Measurements from ENCODE around the gene C9.
"Not testable (repeated sequence)": the region's sequence is repeated elsewhere in the genome, so short reads cannot be mapped to it uniquely, and the experiment has no call there.

C9 gene

DNA sequence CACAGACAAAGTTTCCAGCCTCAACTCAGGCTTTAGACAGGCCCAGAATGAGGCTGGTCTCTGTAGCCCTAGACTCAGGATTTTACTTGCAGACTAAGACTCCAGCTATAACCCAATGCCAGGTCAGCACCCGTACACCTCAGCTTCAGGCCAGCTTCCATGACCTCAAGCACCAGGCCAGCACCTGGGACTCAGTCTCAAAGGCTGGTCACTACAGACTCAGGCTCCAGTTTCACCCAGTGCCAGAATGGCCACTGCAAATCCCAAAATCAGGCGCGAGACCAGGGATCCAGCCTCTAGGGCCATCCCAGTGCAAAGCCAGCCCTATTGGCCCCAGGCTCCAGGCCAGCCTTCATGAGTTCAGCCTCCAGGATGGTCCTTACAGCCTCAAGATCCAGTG is 44.9 kb downstream of the C9 start:
- no peak for DNase-seq

DNA sequence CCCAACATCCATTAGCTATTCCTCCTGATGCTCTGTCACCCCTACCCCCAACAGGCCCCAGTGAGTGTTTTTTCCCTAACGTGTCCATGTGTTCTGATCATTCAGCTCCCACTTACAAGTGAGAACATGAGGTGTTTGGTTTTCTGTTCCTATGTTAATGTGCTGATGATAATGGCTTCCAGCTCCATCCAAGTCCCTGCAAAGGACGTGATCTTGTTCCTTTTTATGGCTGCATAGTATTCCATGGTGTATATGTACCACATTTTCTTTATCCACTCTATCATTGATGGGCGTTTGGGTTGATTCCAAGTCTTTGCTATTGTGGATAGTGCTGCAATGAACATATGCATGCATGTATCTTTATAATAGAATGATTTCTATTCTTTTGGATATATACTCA is 47.8 kb downstream of the C9 start:
- not testable (repeated sequence) for DNase-seq

DNA sequence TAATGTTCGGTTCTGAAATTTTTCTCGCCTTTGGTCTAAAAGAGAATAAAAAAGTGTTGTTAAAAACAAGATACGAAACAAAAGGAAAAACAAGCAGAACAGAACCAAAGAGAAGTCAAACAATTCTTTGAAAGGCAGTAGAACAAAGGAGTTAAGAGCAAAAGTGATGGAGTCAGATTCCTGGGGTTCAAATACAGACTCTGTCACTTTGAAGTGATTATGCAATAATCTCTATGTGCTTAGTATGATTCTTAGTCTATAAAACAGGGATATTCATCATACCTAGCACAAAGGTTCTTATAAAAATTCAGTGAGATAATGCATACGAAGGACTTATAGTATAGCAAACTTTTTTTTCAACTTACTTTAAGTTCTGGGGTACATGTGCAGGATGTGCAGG is 48.3 kb downstream of the C9 start:
- no peak for DNase-seq

DNA sequence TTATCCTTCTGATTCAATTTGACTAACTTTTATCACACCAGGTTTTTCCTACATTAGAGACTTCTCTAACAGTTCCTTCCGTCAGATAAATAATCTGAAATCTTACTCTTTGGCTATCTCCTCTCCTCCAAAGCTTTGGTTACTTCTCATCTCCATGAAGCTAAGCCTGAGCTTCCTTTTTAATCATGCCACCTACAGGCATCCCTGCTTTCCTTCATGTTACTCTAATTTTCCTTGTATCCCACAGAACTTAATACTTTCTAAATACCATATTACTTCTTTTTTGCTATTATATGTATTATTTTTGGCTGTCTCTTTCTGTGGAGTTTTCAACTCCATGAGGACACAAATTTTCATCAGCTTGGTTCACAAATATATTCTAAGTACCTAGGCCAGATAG is 49.7 kb downstream of the C9 start:
- DNase-seq, result no peak

DNA sequence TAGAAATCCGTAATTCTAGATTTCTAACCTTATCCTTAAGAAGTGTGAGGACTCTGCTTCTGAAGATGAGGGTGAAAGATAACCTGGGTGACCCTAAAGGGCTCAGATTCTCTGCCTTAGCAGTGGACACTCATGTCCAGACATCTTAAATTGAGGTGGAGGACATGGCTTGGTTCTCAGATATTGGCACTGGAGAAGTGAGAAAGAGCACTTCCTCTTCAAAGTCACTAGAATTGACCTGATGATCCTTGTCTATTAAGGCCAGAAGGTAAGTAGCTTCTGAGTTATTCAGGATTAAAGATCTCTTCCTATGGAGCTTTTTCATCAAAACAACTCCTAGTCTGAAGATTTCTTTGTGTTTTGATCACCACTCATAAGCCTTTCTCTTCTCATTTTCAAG is 54.8 kb downstream of the C9 start:
- DNase-seq, result no peak

DNA sequence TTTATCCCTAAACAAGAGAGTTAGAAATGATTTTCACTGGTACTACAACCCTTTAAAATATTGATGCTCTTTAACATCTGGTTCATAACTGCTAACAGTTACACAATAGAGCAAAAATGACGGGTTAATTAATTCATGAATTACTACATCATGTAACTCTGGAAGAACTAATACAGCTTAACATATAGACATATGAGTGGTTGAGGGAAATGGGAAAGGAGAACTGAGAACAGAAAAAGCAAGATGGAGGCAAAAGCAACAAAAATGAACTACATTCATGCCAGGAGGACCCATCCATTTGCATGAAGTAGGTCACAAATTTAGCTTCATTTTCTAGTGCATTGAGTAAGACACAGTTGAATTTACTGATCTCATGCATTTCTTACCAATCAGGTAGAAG is 61.8 kb downstream of the C9 start:
- no peak for DNase-seq

DNA sequence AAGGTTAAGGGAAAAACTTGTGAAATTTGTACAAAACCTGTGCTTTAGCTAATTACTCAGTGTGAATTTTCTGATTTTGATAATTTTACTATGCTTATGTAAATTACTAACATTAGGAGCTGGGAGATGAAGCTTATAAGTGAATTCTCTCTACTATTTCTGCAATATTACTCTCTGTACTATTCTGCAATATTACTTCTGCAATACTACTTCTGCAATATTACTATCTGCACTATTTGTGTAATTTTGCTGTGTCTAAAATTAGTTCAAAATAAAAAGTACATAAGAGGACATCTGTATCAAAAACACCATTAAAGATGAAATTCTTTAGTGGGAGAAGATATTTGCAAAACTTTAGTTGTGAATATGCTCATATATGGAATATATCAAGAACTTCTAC is 62.9 kb downstream of the C9 start:
- DNase-seq, result no peak

DNA sequence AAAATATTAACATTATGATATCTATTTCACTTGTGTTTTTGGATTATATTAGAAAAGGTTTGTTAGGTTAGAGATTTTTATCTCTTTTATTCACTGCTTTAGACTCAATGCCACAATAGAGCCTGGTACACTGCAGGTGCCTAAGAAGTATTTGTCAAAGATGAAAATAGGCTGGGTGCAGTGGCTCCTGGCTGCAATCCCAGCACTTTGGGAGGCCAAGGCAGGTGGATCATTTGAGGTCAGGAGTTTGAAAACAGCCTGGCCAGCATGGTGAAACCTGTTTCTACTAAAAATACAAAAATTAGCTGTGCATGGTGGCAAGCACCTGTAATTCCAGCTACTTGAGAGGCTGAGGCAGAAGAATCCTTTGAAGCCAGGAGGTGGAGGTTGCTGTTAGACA is 64.3 kb downstream of the C9 start:
- no peak for DNase-seq

DNA sequence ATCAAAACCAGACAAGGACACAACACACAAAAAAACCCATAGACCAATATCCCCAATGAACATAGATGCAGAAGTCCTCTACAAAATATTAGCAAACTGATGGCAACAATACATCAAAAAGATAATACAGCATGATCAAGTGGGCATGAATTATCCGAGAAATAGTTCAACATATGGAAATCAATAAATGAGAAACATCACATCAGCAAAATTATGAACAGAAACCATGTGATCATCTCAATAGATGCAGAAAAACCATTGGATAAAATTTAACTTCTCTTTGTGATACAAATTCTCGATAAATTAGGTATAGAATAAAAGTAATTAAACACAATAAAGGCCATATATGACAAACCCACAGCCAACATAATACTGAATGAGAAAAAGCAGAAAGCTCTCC is 69.6 kb downstream of the C9 start:
- no peak for DNase-seq

DNA sequence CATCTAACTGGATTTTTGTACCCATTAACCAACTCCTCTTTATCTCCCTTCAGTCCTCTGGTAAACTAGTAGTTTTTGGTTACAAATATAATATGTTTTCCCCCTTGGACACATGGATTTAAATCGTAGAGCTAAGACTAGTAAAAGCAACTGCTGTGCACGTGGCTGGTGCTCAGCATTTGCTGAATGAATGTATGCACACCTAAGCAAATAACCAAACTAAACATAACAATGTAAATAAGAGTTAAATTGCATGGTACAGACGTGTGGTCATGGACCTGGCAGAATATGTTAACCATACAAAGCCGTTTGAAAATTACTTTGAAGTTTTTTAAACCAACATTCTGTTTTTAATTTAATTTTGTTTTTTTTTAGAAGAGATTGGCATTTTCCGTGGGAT is 79.7 kb downstream of the C9 start:
- no peak for DNase-seq

DNA sequence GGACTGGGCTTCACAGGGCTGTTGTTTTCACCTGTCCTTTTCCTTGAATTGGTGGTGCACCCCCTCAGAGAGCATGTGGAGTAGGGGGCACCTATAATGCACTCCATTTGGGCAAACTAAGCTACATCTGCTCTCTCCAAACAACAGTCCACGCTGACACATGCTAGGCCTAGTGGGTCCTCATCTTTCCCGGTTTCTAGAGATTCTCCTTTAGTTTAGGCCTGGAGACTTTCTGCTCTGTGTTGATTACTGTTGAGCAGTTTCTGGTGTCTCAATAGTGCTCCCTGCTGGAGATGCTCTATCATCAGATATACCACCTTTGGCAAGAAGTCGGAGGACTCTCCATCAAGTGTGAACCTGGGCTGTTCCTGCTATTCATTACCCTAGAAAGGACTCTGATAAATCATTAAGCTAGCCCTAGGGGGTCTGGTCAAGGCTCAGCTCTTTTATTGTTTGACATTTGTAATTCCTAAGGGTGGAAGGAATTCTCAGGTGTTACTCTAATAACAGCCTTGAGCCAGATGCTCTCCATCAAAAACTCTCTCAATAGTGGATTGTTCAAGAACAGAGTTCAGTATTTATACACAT is 81.0 kb downstream of the C9 start:
- peak; percentile 74 for DNase-seq

DNA sequence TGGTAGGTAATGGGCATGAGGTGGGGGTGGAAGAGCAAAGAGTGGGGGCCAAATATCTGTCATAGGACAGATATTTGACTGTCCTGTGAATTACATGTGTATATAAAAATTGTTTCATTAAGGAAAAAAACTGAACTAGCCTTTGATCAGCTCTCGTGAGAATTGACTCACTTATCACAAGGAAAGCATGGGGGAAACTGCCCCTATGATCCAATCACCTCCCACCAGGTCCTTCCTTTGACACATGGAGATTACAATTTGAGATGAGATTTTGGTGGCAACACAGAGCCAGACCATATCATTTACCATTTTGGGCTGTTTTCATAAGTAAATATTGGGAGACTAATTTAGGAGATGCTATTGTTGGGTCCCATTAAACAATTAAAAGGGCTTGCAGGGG is 81.7 kb downstream of the C9 start:
- no peak for DNase-seq

DNA sequence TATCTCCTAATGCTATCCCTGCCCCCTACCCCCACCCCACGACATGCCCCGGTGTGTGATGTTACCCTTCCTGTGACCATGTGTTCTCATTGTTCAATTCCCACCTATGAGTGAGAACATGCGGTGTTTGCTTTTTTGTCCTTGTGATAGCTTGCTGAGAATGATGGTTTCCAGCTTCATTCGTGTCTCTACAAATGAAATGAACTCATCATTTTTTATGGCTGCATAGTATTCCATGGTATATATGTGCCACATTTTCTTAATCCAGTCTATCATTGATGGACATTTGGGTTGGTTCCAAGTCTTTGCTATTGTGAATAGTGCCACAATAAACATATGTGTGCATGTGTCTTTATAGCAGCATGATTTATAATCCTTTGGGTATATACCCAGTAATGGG is 88.4 kb downstream of the C9 start:
- DNase-seq, result not testable (repeated sequence)

DNA sequence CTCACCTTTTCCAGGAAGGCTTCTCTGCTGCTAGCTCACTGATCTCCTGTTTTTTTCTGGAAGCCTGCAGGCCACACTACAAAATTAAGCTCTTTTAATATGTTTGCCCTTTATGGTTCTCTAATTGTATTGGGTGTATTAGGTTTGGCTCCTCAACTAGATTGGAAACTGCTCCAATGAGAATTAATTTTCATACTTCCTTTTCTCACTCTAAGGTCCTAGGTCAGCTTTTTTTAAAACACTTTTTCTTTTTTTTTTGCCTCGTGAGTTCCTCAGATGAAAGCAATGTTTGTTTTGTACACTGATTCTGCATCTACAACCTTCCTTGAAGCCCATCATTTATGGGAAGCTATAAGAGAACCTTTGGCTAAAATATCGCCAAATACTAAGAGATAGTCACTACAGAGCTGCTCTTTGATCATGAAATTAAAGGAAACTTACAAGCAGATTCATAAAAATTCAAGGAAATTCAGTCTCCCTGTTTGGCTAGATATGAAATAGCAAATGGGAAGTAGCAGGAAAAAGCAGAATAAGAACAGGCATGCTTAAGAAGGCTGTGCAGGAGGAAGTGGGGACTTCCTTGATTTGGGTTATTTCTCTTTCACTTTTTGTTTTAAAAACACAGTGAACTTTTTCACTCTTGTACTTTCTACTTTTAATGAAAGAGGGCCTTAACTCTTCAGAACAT is 89.8 kb downstream of the C9 start:
- no peak for DNase-seq

DNA sequence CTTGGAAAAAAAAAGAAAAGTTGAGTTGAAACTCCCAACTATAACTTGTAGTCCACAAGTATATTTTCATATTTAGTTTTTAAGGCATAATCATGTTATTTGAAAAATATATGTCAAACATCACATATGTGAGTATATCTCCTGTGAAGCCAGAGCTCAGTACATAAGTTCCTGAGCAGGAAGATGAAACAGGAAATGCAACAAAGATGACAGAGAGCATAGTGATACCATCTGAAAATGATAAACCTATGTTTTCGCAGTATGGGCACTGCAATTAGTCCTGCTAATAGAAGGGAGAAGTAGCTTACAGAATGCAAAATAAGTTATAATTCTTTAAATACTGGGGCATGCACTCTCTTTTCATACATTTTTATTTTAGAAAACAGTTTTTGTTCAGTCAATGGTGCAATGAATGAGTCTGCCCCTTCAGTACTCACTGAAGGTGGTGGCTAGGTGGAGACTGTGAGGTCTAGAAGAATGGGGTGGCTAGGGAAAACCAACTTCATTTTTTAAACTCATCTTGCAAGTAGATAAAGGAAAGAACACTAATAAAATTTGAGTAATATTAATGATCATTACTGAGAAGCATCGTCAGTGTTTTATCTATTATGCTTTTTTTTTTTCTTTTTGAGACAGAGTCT is 90.9 kb downstream of the C9 start:
- DNase-seq, result no peak

DNA sequence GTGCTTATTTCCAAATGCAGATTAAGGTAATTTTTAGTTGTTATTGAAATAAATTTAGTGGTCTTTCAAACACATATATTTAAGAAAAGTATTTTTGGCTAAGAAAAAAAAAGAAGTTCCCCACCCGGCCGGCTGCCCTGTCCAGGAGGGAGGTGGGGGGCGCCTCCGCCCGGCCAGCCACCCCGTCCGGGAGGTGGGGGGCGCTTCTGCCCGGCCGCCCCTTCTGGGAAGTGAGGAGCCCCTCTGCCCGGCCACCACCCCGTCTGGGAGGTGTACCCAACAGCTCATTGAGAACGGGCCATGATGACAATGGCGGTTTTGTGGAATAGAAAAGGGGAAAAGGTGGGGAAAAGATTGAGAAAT is 91.4 kb downstream of the C9 start:
- DNase-seq, result not testable (repeated sequence)

DNA sequence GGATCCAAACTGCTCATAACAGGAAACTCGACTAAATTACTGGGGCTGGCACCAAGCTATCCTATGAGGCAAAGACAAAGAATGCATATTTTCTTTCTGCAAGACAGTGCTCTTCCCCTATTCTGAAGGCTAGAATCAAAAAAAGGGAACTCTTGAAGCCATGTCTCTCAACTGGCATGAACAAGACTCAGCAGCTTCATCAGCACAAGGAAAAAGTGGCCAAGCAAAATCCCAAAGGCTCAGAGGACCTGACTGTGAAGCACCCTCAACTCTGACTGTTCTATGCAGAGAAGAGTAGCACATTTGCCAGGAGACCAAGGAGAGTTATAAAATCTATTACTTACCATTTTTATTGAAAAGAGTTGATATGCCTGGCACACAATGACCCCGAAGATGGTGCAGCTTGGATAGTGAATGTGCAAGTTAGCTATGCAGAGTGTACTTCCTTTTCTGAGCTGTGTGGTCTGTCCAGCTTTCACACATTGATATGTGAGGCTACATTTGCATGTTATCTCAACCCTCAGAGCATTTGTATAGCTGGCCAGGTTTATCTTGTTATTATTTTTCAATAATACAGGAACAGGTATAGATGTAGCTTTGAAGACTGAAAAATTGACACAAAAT is 94.0 kb downstream of the C9 start:
- DNase-seq, result no peak

DNA sequence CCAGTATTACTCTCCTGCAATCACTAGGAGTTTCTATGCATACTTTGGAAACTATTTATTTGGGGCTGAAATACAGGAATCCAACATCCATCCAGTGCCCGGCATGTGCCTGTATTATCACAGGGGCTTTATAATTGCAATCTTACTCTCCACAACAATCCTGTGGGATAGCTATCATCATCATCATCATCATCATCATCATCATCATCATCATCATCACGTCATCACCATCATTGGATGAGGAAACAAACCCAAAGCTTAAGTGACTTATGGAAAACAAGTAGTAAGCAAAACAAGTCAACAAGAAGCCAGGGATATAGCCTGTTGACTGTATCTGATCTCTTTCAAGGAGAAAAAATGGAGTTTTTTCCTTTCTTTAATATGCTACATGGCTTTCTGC is 97.1 kb downstream of the C9 start:
- no peak for DNase-seq

DNA sequence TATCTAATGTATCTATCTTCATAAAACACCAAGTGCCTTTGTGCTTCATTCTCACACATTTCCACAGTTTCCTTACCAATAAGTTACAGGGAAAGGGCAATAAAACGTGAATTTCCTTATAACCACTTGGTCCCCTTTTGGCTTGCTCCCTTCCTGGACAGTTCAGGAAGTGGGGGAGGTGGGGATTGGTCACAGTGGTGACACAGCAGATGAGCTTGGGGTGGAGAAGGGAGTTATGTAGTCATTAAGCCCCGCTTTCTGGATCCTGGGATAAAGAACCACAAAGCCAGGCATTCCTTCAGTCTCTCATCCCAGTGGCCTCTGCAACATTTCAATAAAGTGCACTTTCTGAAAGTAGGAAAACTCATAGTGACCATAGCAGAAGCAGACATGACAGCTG is 97.9 kb downstream of the C9 start:
- no peak for DNase-seq

DNA sequence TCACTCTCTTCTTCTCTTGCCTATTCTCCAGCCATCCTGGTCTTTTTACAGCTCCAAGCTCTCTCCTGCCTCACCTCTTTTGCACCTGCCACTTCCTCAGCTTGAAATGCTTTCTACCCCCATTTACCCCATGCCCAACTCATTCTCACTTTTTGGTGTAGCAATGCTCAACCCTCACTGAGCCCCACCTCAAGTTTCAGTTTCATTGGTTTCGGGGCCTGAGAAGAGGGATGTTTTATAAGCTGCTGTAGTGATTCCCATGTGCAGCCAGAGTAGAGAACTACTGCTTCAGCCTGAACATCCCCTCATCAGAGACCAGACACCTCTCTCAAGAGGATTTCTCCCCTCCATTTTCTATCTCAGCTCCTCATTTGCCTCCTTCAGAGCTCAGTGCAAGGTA is 99.8 kb downstream of the C9 start:
- DNase-seq, result no peak

DNA sequence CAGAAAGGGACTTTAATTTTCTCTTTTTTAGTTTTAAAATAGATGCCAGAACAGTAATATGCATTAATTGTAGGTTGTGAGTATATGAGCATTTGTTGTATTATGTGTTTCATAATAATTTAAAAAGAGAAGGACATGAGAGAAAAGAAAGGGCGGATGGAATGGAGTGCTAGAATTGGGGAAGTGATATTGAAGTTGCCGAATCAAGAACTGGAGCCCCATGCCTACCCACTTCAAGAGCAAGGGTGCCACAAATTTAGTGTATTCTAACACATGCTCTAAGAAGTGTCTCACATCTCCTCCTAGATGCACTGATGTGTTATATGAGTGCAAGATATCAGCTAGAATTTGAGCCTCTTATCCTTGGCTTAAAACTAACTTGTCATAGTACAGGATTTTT is 101.3 kb downstream of the C9 start:
- DNase-seq, result no peak

DNA sequence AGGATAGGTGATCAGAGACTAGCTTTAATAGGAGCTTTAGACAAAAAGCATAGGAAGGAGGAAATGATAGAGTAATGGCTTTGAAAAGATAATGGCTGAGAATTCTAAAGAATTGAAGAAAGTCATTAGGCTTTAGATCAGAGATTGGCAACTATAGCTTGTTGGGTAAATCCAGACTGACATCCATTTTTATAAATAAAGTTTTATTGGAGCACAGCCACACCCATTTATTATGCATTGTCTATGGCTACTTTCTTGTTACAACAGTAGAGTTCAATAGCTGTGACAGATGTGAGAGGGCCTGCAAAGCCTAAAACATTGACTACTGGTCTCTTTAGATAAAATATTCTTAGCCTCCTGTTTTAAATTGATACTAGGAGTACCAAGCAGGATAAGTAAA is 104.2 kb downstream of the C9 start:
- no peak for DNase-seq

DNA sequence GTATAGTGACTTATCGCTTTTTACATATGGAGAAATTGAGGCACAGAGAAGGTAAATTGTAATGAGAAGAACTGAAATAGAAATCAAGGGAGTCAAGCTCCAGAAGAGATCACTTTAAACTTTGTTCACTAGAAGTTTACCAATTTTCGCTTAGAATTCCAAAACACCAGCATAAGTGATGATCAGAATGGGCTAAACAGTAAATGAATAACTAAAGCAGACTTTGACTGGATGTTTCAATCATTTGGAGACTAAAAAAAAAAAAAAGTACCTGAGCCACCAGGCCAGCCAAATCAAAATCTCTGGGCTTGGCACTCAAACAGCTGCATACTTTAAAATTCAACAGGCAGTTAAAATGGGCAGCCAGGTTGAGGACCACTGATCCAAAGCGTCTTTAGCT is 106.7 kb downstream of the C9 start:
- no peak for DNase-seq

DNA sequence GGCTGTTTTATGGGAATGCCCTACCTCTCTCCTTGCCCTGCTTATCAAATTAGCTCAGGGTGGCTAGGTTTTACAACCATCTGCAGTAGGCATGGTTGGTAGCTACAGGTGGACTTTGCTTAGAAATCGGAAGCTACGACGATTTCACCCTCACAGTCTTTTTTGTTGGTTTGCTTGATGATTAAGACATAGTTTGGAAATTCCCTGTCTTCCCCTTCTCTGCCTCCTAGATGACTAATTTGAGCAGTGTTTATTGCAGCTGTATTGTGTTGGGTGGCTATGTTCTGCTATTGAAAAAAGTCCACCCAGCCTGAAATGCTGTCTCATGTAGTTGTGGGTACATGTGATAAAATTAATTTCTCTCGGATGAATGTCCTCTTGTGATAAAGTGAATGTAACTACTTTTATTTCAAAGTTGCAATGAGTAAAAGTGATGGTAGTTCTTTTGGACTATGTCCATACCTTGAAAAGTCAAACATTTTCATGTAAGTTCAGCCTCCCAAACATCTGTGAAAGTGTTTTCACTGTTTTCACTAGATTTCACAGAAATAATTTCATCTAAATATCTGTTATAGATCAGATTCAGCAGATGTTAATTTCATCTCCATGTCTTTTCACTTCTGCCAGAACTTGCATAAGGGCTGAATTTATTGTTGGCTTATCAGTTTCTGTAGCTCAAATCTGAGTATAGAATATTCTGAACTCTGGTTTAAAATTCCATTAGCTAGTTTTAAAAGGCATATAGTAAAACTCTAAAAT is 107.6 kb downstream of the C9 start:
- peak; percentile 20 for DNase-seq
